Measurements from ENCODE around the gene MED13L.

MED13L gene

DNA sequence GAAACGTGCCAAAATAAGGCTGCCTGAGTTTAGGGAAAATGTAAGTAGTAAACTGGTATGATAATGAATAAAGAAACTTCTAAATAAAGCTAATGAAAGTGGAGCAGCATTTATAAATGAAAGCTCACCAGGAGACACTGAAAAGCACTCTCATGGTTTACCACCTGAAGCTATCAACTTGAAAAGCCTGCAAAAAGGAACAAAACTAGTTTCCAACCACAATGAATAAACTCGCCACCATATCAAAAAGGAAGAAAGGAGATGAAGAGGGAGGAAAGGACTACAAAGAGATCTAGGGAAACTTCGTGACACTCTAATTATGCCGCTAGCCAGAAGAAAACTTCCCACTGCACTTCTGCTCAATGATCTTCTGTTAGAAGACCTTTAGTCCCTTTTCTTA is 66.7 kb downstream of the MED13L start:
- no peak for DNase-seq (ENCODE audit: low read depth)

DNA sequence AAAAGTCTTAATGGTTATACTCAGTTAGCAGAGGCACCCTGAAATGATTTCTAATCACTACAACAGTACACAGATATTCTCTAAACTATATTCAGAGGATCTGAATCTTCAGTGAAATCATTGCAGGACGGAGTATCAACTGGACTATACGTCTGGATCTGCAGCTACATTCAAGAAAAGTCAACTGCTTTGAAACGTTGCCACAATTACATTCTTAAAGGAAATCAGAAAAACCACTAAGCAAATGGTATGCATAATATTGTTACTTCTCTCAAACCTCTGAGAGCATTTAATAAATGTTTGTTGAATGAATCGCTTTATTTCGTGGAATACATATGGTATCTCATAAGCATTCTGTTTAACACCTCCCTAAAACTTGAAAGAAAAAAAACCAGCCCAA is 67.4 kb downstream of the MED13L start:
- no peak for DNase-seq (ENCODE audit: low read depth)

DNA sequence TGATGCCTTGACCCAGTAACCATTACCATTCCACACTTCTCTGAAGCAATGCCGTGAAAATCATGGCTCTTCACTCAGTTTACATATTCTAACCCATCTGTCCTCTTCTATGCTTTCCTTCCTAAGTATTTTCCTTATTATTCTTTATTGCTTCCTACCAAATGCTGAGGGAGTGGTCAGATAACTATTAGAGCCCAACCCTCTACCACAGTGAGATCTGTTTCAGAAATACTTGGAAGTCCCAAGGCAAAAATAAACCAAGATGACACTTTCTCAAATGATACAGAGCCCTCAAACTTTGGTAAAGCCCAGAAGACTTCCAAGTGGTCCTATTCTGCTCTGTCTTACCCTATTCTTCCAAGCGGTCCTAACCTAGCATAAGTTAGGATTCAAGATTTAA is 68.0 kb downstream of the MED13L start:
- no peak for DNase-seq (ENCODE audit: low read depth)

DNA sequence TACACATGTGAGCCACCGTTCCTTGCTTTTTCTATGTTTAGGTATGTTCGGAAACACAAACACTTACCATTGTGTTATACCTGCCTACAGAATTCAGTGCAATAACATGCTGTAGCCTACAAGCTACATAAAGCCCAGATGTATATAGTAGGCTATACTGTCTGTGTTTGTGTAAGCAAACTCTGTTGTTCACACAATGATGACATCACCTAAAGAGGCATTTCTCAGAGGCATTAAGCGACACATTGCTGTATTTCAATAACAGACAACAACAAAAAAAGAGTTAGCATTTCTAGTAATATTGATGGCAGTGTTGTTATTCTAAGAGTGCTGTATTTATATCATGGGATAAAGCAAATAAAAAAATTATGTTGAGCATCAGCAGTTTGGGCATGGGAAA is 70.2 kb downstream of the MED13L start:
- no peak for DNase-seq (ENCODE audit: low read depth)

DNA sequence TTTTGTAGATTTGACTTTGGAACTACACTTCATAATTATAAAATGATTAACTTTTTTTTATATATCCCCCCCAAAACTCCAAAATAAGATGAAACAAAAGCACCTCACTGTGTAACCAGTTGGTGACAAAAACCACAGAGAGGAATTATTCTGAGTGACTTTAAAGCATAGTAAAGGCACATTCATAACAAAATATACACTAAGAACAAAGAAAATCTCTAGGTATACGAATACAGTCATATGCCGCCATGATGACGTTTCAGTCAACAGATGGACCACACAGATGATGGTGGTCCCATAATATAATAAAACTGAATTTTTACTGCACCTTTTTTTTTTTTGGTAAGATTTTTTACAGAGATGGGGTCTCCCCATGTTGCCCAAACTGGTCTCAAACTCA is 70.7 kb downstream of the MED13L start:
- DNase-seq (ENCODE audit: low read depth) = no peak

DNA sequence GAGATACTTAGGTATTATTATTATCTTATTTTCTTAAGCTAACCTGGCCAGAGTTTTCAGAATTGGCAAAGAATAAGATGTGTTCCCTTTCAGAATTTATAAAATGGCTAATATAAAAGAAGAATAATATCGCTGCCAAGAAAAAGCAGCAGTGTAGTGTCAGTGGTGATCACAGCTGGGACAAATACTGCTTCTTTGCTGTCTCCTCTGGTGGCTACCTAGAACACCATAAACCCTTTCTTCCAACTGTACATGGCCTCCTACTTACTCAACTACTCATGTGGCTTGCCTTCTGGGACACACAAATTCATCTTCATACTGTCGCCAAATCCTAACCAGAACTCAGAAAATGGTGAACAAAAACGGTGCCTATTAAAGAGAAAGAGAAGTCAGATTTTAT is 72.7 kb downstream of the MED13L start:
- DNase-seq (ENCODE audit: low read depth) = no peak

DNA sequence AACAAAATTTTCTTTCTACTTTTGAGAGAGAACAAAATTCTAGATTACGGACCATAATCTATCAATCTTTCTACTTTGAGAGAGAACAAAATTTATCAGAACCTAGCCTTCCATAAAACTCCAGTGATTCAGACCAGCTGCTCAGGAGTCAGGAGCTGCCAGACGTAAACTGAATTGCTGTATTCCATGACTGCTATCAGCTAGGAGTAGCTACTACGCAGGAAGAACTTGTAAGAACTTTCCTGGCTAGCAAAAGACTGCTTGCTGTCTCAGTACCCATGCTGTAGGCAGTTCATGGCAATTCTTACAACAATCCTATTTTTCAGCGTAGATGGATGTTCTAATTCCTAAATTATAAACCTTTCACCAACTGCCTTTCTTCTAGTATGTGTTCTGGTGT is 73.3 kb downstream of the MED13L start:
- DNase-seq (ENCODE audit: low read depth) = no peak

DNA sequence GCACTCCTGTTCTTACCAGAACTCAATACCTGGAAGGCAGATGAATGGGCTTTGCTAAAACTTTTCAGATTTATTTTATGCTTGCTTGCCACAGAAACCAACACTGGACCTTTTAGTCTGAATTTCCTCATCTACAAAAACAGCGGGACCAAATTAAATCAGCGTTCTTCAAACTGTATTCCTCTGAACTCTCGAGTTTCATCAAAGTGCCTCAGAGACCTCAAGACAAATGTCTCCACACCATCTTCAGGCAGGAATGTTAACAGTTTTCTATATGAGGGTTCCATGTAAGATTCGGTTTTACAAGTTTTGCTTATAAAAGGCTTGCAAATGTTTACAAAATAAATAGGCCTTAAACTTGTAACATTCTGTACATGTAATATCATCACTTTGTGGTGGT is 74.6 kb downstream of the MED13L start:
- DNase-seq (ENCODE audit: low read depth) = no peak

DNA sequence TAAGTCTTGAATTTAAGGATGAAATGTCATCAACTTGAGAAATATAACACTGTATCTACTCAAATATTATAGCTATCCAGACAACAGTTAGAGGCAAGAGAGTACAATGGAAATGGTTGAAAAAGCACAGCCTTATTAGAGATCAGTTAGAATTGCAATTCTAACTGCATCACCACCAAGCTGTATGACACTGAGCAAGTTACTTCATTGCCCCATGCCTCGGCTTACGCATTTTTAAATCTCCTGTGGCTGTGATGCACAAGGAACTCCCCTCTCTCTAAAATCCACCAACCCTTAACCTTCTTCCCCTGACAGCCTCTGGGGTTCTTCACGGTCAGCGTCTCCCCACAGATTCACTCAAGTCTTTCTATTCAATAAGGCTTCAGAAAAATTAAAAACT is 75.1 kb downstream of the MED13L start:
- DNase-seq (ENCODE audit: low read depth) = no peak

DNA sequence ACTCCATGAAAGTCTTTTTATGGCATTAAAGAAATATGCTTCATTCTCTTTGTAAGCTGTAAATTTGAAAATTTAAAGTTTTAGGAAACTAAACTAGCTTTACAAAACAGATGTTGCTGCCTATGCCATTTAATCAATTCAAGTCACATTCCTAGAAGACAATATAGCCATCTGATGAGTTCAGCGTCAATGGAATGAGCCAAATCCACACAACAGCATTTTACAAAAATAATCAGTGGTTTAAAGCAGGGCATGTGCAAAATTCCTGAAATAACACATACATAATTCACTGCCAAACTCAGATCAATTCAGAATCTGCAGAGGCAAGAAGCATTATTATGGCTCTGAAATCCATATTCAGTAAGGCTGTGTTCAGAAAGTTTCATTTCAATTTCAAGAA is 75.6 kb downstream of the MED13L start:
- DNase-seq (ENCODE audit: low read depth) = peak; percentile 17

DNA sequence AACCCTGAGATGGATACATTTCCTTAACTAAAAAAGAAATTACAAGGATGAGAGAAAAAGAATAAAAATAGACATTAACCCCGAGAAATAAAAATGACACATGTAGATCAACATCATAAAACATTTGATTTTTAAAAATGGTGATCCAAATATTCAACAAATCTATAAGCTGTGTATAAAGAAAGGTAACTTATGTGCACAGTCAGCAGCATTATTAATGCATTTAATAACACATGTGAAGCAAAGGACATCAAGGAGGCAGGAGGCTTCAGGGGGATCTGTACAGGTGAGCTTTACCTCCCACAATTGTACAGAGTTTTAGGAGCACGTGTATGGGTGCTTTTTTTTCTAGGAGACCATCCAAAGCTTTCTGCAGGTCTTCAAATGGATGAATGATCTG is 76.1 kb downstream of the MED13L start:
- no peak for DNase-seq (ENCODE audit: low read depth)

DNA sequence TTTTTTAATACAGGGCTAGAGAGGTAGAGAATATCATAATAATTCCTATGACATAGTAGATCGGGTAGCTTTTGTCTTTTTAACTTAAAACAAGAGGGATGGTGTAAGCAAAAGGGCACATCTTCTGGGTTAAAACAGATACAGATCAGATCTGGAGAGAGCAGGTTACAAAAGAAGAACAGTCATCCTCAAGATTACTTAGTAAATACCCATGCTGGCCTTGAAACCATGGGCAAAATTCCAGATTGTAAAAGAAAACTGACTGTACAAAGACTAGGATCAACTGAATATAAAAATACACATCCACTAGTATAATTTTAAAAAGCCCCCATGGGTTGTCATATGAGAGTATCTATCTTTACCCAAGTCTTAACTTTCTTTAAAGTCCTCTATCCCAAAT is 76.7 kb downstream of the MED13L start:
- no peak for DNase-seq (ENCODE audit: low read depth)

DNA sequence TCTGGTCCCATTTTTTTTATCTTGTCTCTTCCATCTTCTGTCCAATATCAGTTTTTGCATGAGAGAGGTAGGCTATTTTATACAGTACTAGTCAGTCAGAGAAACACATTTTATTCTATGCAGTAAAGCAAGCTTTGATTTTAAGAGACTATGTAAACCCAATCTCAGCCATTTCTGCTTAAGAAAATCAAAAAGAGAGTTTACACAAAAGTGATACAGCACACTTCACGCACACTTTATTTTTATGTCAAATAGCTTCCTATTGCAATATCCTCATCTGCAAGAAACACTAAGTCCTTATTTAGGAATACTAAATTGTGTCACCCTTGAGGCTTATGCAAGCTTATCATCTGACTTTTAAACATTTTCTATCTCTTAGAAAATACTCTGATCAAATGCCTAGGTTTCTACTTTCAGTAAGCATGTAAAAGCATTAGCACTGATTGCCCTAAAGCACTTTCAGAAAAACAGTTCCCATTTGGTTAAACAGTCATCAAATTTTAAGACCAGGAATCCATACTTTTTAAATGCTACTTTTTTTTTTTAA is 78.3 kb downstream of the MED13L start:
- no peak for DNase-seq (ENCODE audit: low read depth)

DNA sequence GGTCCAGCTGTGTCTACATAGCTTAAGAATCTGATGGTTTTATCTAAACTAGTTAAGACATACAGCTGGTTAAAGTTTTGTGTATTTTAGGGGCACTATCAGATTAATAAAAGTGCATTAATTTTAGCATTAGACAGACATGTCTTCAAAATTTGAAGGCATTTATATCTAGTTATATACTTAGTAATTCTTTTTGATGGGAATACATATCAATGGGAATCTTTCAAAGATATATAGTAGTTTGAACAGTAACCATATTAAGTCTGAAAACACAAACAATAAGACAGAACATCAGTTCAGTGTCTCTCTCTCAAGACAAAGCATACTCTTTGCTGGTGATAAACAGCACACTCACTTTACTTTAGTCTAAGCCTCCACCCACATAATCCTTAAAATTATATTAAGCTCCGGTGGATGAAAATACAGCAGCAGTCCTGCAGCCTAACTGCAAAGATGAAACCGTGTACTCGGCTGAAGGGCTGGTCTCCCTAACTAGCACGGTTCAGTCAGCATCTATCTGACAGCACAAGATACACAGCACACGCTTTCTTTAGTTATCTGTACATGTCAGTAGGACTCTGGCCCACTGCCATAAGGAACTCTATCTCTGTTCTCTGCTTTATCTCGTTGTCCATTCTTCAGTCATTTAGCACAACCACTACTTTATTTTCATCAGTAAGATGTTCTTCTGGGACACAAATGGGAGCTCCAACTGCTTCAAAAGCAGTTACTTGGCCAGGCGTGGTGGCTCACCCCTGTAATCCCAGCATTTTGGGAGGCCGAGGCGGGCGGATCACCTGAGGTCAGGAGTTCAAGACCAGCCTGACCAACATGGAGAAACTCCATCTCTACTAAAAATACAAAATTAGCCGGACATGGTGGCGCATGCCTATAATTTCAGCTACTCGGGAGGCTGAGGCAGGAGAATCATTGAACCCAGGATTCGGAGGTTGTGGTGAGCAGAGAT is 80.5 kb downstream of the MED13L start:
- DNase-seq (ENCODE audit: low read depth) = no peak

DNA sequence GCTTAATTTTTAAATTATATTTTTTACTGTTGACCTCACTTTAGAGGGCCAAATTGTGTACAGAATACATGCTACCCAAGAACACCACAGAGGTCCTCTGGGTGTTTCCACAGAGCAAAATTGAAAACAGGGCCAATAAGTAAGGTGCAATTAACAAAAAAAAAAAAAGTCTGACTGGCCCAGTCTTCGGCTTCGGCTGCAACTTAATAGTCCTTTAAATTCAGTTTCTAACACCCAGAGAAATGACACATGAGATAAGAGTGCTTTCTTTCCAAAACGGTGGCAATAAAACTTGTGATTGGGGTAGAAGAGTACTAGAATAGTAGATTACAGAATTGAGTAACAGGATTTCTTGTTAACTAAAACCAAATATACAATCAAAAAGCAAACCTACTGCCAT is 81.3 kb downstream of the MED13L start:
- no peak for DNase-seq (ENCODE audit: low read depth)

DNA sequence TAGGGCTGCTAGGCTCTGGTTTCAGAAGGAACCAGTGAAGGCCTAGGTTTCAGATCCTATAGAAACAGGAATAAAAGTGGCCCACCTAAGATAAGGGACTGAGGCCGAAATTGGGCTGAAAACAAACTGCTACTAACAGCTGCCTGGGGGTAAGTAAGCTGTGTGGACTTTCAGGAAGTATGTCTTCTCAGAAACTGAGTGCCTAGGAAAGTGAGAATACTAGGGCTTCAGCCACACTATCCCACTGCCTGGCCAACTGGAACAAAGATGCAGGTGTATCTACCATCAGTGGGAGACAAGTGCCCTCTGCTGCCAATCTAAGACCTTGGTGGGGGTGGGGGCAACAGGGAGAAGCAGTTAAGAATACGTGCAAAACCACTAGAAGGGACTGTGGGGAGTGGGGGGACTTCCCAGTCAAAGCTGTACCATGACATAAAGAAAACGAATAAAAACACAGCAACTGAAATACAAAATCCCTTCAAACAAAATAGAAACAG is 82.5 kb downstream of the MED13L start:
- no peak for DNase-seq (ENCODE audit: low read depth)

DNA sequence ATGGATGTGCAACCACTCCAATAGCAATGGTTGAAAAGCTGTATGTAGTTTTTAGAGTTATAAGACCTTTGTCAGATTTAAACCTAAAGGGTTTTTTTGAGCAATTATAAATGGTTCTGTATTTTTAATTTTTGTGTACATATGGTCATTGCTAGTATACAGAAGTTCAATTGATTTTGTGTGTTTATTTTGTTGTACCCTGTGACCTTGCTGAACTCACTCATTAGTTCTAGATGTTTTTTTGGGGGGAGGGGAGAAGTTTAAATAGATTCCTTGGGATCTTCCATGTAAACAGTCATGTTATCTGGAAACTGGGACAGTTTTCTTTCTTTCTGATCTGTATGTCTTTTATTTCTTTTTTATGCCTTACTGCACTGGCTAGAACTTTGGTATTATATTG is 87.8 kb downstream of the MED13L start:
- no peak for DNase-seq (ENCODE audit: low read depth)

DNA sequence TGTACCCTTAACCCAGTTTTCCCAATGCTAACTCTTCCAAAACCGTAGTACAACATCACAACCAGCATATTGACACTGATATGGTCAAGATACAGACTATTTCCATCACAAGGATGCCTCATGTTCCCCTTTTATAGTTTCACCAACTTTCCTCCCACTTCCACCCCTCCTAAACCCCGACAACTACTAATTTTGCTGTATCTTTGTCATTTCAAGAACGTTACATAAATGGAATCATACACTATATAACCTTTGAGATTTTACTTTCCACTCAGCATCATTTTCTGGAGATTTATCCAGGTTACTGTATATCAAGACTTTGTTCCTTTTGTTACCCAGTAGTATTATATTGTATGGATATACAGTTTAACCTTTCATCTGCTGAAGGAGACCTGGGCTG is 88.9 kb downstream of the MED13L start:
- no peak for DNase-seq (ENCODE audit: low read depth)

DNA sequence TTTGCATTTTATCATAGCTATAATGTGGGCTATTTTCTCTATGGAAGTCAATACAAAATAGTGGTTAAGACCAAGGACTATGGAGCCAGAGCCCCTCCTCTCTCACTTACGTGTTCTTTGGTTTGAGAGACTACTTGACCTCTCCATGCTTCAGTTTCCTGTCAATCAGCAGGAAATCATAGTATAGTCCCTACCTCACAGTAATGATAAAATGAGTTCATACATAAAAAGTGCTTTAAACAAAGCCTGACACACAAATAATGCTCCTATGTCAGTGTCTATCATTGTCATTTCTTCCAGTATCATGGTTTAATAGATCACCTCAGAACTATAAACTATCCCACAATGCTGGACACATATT is 90.4 kb downstream of the MED13L start:
- no peak for DNase-seq (ENCODE audit: low read depth)

DNA sequence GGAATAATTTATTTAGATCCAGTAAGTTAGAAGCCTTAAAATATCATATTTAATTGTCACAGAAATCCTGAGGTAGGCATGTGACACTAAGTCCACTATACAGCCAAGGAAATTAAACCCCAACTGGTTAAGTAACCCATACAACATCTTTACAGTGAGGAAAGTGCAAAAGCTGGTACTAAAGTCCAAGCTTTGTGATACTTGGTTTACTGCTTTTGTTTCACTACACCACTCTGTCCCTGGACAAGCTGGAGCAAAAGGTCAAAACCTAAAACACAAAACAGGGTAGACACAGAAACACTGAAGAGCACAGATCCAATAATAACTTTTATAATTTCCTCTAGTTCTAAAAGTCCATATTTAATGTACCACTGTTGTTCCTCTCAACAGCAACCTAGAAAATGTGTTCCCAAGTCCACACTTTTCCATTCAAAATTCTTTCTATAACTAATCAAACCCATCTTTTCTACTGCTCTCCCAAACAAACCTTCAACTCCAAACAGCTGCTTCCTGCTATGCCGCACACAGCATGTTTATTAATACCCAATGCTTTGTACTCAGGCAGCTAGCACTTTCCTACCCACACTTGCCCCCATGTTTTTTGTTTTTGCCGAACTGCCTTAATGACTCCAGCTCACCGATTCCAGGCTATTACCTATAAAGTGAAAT is 90.9 kb downstream of the MED13L start:
- DNase-seq (ENCODE audit: low read depth) = no peak

DNA sequence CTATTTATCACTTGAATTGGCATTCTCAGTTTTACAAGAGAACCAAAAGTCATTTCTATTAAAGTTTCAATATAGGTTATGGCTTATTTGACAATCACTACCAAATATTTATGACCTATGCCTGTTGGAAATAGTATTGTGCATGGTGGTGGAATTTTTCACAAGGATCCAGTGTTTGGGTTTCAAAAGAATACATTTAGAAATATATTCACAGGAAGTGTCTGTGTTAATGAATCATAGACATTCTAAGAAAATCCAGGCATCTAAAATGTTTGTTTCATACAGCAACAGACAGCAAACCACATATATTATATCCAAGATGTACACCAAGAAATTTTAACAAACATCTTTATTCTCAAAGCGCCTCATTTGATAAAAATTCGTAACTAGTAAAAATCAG is 92.7 kb downstream of the MED13L start:
- no peak for DNase-seq (ENCODE audit: low read depth)

DNA sequence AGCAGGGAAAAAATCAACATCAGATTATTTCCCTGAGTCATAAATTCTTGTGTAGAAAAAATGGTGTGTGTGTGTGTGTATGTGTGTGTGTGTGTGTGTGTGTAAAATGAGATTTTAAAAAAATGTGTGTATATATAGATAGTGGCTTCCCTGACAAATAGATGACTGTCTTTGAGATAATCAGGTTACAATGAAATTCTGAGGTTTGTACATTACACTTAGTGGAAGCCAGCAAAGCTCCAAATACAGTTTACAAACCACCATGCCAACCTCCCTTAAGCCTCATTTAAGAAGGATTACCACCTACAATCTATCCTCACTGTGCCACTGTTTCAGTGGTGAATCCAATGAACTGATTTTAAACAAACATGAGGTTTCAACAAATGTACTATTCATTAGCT is 93.8 kb downstream of the MED13L start:
- no peak for DNase-seq (ENCODE audit: low read depth)

DNA sequence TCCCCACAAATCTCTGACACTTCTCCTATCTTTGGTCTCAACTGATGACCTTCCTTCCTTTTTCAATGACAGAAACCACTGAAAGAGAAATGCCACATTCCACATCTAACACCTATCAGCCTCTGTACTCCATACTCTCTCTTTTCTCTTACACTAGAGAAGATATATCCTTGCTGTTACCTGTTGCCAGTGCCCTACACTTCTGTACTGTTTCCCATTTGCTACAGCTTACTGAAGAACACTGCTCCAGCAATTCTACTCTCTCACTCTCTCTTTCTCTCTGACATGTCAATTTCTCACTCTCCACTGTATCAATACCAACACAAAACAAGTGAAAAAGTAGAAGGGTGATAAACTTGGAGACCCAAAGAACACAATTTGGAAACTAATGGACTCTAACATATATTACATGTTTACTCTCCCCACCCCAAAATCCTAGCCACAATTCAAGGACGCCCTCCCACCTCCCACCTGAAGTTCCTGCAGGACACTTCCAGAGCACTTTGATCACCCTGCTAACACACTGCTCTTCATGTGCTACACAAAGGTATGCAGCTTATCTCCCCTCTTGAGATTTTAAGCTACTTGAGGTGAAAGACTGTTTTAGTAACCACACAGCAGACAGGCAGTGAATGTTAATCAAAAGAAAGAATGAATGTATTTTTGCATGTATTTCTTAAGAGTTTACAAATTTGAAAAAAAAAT is 95.0 kb downstream of the MED13L start:
- DNase-seq (ENCODE audit: low read depth) = no peak

Data from GM04503 (cell line).